K562 (cell line): ENCODE data around the gene EXOC2. TPM values are rescaled to one million over a fixed set of nuclear protein-coding genes. Genes with fewer than 3 reads are reported as not detected.

ENCODE experiments used
- ATAC-seq: fragments of 200-7000 bp; cut with Tn5 transposase; 3 replicates; pipeline ENCODE4 v1.9.1; 2020; ENCODE audit warnings: moderate library complexity
- BruUV-seq: library from RNA; stranded (reverse); fragments of 400-500 nt; replicated peaks from 2 replicates; lab custom pipeline; 2021; lab: Mats Ljungman, UMichigan
- CTCF ChIA-PET: fragments of 300-600 bp; formaldehyde crosslinking; extraction: SDS; loops from one replicate; lab custom pipeline; 2021; ENCODE audit warnings: low intra/inter-chr PET ratio; lab: Yijun Ruan, JAX
- POLR2A ChIA-PET: fragments of 300-600, 350-650 bp; sonication (Branson Sonifier 250); formaldehyde crosslinking; extraction: SDS; loops from one replicate; lab custom pipeline; 2021; ENCODE audit warnings: antibody characterized with exemption, inconsistent platforms; lab: Yijun Ruan, JAX
- DNase-seq, 4 experiments: peaks; one replicate each; pipeline versions ENCODE4 v3.0.0 to v3.0.0-alpha.2; 2011 to 2018; ENCODE audit warnings: low spot score in 3 of 4, mixed read lengths in 3 of 4; ENCODE audit errors: extremely low read depth in 1 of 4
- FAIRE-seq: peaks from 2 replicates; lab custom pipeline; 2011; peaks lifted over from hg19 to GRCh38; lab: Jason Lieb, UNC
- H2AFZ ChIP-seq: 2 replicates; pipeline ENCODE4 v1.6.0; 2011; ENCODE audit warnings: low read depth, low read length, control low read depth, inconsistent platforms
- H3K27ac ChIP-seq: fragments of 200-600 bp; 3 replicates; pipeline ENCODE4 v1.8.0; 2011; ENCODE audit warnings: low read depth, mild to moderate bottlenecking, control low read depth, inconsistent platforms, low read length, moderate library complexity, mixed read lengths; ENCODE audit errors: extremely low read depth
- H3K27me3 ChIP-seq, 2 experiments: fragments of 300-600 bp in 1 of 2; 2 replicates in 1 of 2; 3 replicates in 1 of 2; pipeline versions ENCODE4 v1.6.0 to v1.8.0; 2011; ENCODE audit warnings: inconsistent platforms in 2 of 2, low read length in 2 of 2, mild to moderate bottlenecking in 1 of 2, mixed read lengths in 1 of 2, moderate library complexity in 1 of 2; ENCODE audit not compliant: control insufficient read depth in 2 of 2, insufficient read depth in 2 of 2
- H3K36me3 ChIP-seq: fragments of 300-600 bp; 3 replicates; pipeline ENCODE4 v1.8.0; 2011; ENCODE audit warnings: mild to moderate bottlenecking, low read length, inconsistent platforms; ENCODE audit not compliant: control insufficient read depth, insufficient read depth
- H3K4me1 ChIP-seq, 2 experiments: fragments of 200-600 bp in 1 of 2; replicated peaks in 1 of 2; 2 replicates in 1 of 2; 3 replicates in 1 of 2; pipeline versions ENCODE4 v1.5.1 to v1.8.0; 2011; ENCODE audit warnings: inconsistent platforms in 2 of 2, low read length in 2 of 2, mild to moderate bottlenecking in 1 of 2, mixed read lengths in 1 of 2, moderate library complexity in 1 of 2; ENCODE audit not compliant: control insufficient read depth in 2 of 2, insufficient read depth in 2 of 2
- H3K4me2 ChIP-seq: 2 replicates; pipeline ENCODE4 v1.6.1; 2011; ENCODE audit warnings: low read length, control low read depth, inconsistent platforms, mixed read lengths; ENCODE audit not compliant: insufficient read depth
- H3K4me3 ChIP-seq: fragments of 200-600 bp; sonication (generic), shearing (Covaris generic); 2 replicates; pipeline ENCODE4 v1.5.1; 2016; ENCODE audit warnings: control low read depth, inconsistent platforms
- H3K79me2 ChIP-seq: fragments of 200-600 bp; 3 replicates; pipeline ENCODE4 v1.8.0; 2011; ENCODE audit warnings: low read length, inconsistent platforms; ENCODE audit not compliant: control insufficient read depth, insufficient read depth
- H3K9ac ChIP-seq, 2 experiments: 2 replicates each; pipeline versions ENCODE4 v1.6.0 to v1.6.1; 2011; ENCODE audit warnings: low read depth in 2 of 2, low read length in 2 of 2, control low read depth in 1 of 2, inconsistent platforms in 1 of 2, mild to moderate bottlenecking in 1 of 2, mixed read lengths in 1 of 2; ENCODE audit not compliant: insufficient read depth in 1 of 2
- H3K9me1 ChIP-seq: one replicate; pipeline ENCODE4 v1.6.0; 2011; ENCODE audit warnings: inconsistent platforms, mild to moderate bottlenecking, low read length, moderate library complexity; ENCODE audit not compliant: control insufficient read depth, insufficient read depth
- H3K9me3 ChIP-seq: replicated peaks from 2 replicates; pipeline ENCODE4 v1.5.1; 2011; ENCODE audit warnings: low read depth, low read length, inconsistent platforms; ENCODE audit not compliant: control insufficient read depth, insufficient read depth
- H4K20me1 ChIP-seq: replicated peaks from 2 replicates; pipeline ENCODE4 v1.6.1; 2011; ENCODE audit warnings: low read length, inconsistent platforms, mixed read lengths; ENCODE audit not compliant: control insufficient read depth, insufficient read depth
- BRD9 ChIP-seq: fragments of 450-650 bp; IDR thresholded peaks from 2 replicates; pipeline ENCODE4 v1.6.1; 2018; ENCODE audit warnings: low read depth; ENCODE audit not compliant: partially characterized antibody
- CBX8 ChIP-seq: fragments of 200-600 bp; sonication (generic); IDR thresholded peaks from 2 replicates; pipeline ENCODE4 v1.6.1; 2012; ENCODE audit warnings: borderline replicate concordance, mixed run types, low read depth, mild to moderate bottlenecking, moderate library complexity, mixed read lengths, low read length, control low read depth, inconsistent platforms; ENCODE audit not compliant: poor library complexity, severe bottlenecking; ENCODE audit errors: extremely low read depth
- HDAC1 ChIP-seq, 2 experiments: fragments of 450-650 bp; IDR thresholded peaks; 2 replicates each; pipeline ENCODE4 v1.6.1; 2016 to 2017; ENCODE audit warnings: inconsistent platforms in 1 of 2, mild to moderate bottlenecking in 1 of 2, moderate library complexity in 1 of 2
- HNRNPH1 ChIP-seq: fragments of 200-400 bp; formaldehyde crosslinking; optimal IDR thresholded peaks from 2 replicates; pipeline ENCODE3; 2017; ENCODE audit warnings: low read depth, mild to moderate bottlenecking, low read length, moderate library complexity
- HOXB6 ChIP-seq: fragments of 250-450 bp; sonication (Bioruptor Pico); IDR thresholded peaks from 2 replicates; pipeline ENCODE4 v1.5.1; 2022; ENCODE audit warnings: mild to moderate bottlenecking, borderline replicate concordance
- JUND ChIP-seq, 2 experiments: IDR thresholded peaks; 2 replicates in 1 of 2; 3 replicates in 1 of 2; pipeline ENCODE4 v1.6.1; 2011; ENCODE audit warnings: borderline replicate concordance in 2 of 2, low read depth in 2 of 2, low read length in 2 of 2, improper control_type of control experiment in 1 of 2, missing biosample characterization in 1 of 2, missing genetic modification characterization in 1 of 2, missing genetic modification reagents in 1 of 2
- MTA2 ChIP-seq: fragments of 450-650 bp; IDR thresholded peaks from 2 replicates; pipeline ENCODE4 v1.6.1; 2016; ENCODE audit warnings: low read depth
- NBN ChIP-seq: fragments of 450-650 bp; IDR thresholded peaks from 2 replicates; pipeline ENCODE4 v1.6.1; 2016; ENCODE audit warnings: low read depth, mild to moderate bottlenecking
- NEUROD1 ChIP-seq: fragments of 150-350 bp; IDR thresholded peaks from 2 replicates; pipeline ENCODE4 v1.6.1; 2014; ENCODE audit warnings: borderline replicate concordance, low read length, low read depth; ENCODE audit not compliant: partially characterized antibody
- NFE2 ChIP-seq: IDR thresholded peaks from 2 replicates; pipeline ENCODE4 v1.6.1; 2014; ENCODE audit warnings: antibody characterized with exemption, low read depth
- POU5F1 ChIP-seq: fragments of 150-350 bp; IDR thresholded peaks from 2 replicates; pipeline ENCODE4 v1.6.1; 2014; ENCODE audit warnings: borderline replicate concordance, low read length, low read depth, mild to moderate bottlenecking; ENCODE audit not compliant: partially characterized antibody
- RBFOX2 ChIP-seq: fragments of 200-400 bp; formaldehyde crosslinking; IDR thresholded peaks from 2 replicates; pipeline ENCODE4 v1.6.1; 2017; ENCODE audit warnings: low read depth, mild to moderate bottlenecking, low read length, moderate library complexity
- TFAP4 ChIP-seq: sonication (generic); formaldehyde crosslinking; IDR thresholded peaks from 2 replicates; pipeline ENCODE4 v1.8.0; 2022; ENCODE audit warnings: missing genetic modification reagents, mild to moderate bottlenecking, moderate library complexity, borderline replicate concordance
- U2AF2 ChIP-seq: fragments of 200-400 bp; formaldehyde crosslinking; optimal IDR thresholded peaks from 2 replicates; pipeline ENCODE3; 2017; ENCODE audit warnings: low read depth, mild to moderate bottlenecking, low read length
- VEZF1 ChIP-seq: fragments of 200-800 bp; sonication (Bioruptor generic); IDR thresholded peaks from 2 replicates; pipeline ENCODE4 v1.6.1; 2017; ENCODE audit warnings: missing genetic modification characterization, missing compliant biosample characterization
- ZNF140 ChIP-seq: fragments of 250-450 bp; sonication (Bioruptor Pico); IDR thresholded peaks from 2 replicates; pipeline ENCODE4 v1.8.0; 2021; ENCODE audit warnings: moderate library complexity, mild to moderate bottlenecking, inconsistent platforms
- ZNF143 ChIP-seq: sonication (generic); formaldehyde crosslinking; IDR thresholded peaks from 2 replicates; pipeline ENCODE4 v1.9.0; 2022; ENCODE audit warnings: mild to moderate bottlenecking, missing genetic modification reagents
- ZNF644 ChIP-seq: fragments of 200-800 bp; sonication (Bioruptor generic); IDR thresholded peaks from 2 replicates; pipeline ENCODE4 v1.6.1; 2016; ENCODE audit warnings: low read depth, missing genetic modification characterization, missing compliant biosample characterization
- WGBS: fragments of 100-300 bp; shearing (Covaris generic); methylation state at CpG from one replicate; pipeline ENCODE4 v1.1.6; 2016; ENCODE audit warnings: low coverage, mixed read lengths; ENCODE audit not compliant: insufficient coverage; ENCODE audit errors: missing lambda C conversion rate; 5-methylcytosine and 5-hydroxymethylcytosine counted together
- in situ Hi-C: fragments of 300-500 bp; cut with MboI; formaldehyde crosslinking; loops from 4 replicates; pipeline ENCODE4 v1.15.0; 2018; ENCODE audit warnings: inconsistent platforms, mixed read lengths
- intact Hi-C: fragments of 100-400 bp; cut with micrococcal nuclease; formaldehyde crosslinking; loops from 2 replicates; pipeline ENCODE4 v1.14.2; 2022
- polyA plus RNA-seq, 8 experiments: library from polyadenylated mRNA; depleted of rRNA in 4 of 8; stranded (reverse) in 5 of 8; unstranded in 3 of 8; fragments of >200 nt; fragmentation: Nextera tagmentation in 2 of 8; fragmentation: Illumina TruSeq in 1 of 8; extraction: Ambion mirVana in 2 of 8; extraction: Trizol in 1 of 8; gene quantifications; 2 replicates each; pipeline versions ENCODE4 v1.2.1 to v1.2.3, GENCODE V29; 2011 to 2014; ENCODE audit warnings: inconsistent platforms in 1 of 8, missing spikeins in 1 of 8
- total RNA-seq, 7 experiments: library from RNA; depleted of rRNA in 6 of 7; stranded (reverse); fragments of >200 nt in 6 of 7; fragmentation: Illumina TruSeq in 2 of 7; extraction: Trizol in 2 of 7; gene quantifications; 2 replicates each; pipeline versions ENCODE4 v1.2.1 to v1.2.3, GENCODE V29; 2011 to 2021; ENCODE audit warnings: low replicate concordance in 1 of 7

The EXOC2 gene
- total and polyA plus RNA-seq, 9 of the 15 experiments (the other 6 are each of a cell fraction or from before 2014, with no cell fraction given): 12.2 to 30.2 (median 24.2) TPM

- FAIRE-seq (no peak), ATAC-seq (peak; percentile 72), DNase-seq (peak; percentile 61 to 78 (median 70))
- H3K36me3 ChIP-seq: peaks cover 6% of the 10 kb centered on the region; the same call in 1 of the 3 replicates
- H3K4me1 ChIP-seq: peaks cover 23 to 25% of the 10 kb centered on the region in 2 experiments
- POLR2A ChIA-PET: interaction anchor here (1.1 to 1.7 kb wide), 7 partner anchors 8 to 37 kb away, joined by 3 to 9 read pairs (median 4); no protein-coding TSS in a partner anchor
- no peaks in the 10 kb centered on the region for H3K9me1 ChIP-seq
- peak overlapping the region; percentile 44; the same call in 2 of the 3 replicates for H3K27ac ChIP-seq
- no peaks in the 10 kb centered on the region for H3K9me3 ChIP-seq
- in situ Hi-C loops: no loop called here
- no TSS peak for BruUV-seq
- intact Hi-C loops: loop anchor here (2.0 to 5.0 kb wide), 2 partner anchors 55 to 68 kb away; no protein-coding TSS in a partner anchor
- peaks cover 32% of the 10 kb centered on the region for H3K79me2 ChIP-seq
- H3K27me3 ChIP-seq: no peaks in the 10 kb centered on the region
- H3K4me3 ChIP-seq: no peak overlapping the region
- no peaks in the 10 kb centered on the region; the same call in 1 of the 2 replicates for H4K20me1 ChIP-seq
- H3K4me2 ChIP-seq: no peak overlapping the region; the same call in none of the 2 replicates
- WGBS: 40% methylated on average over 12 of the region's 13 CpGs
- CTCF ChIA-PET: no interaction called here
- H3K9ac ChIP-seq: peak overlapping the region; percentile 35 to 46; a peak in 3 of 4 replicates
- H2AFZ ChIP-seq: no peak overlapping the region
- peak; percentile 86 for TF ChIP-seq NFE2
- TF ChIP-seq ZNF143 (CRISPR knock-in tag): no peak
- TF ChIP-seq NBN: no peak
- no peak for TF ChIP-seq ZNF644 (tag)
- no peak for TF ChIP-seq NEUROD1
- TF ChIP-seq HNRNPH1: no peak
- TF ChIP-seq HOXB6: no peak
- no peak for TF ChIP-seq U2AF2
- TF ChIP-seq VEZF1: peak; percentile 69
- TF ChIP-seq JUND (IDR thresholded peaks at IDR 0.05; ENCODE audit: borderline replicate concordance, low read depth, low read length): peak; percentile 31; the same call in 1 of the 2 replicates
- no peak for TF ChIP-seq JUND (tag; IDR thresholded peaks at IDR 0.05; ENCODE audit: borderline replicate concordance, low read depth, low read length)
- no peak for TF ChIP-seq POU5F1
- TF ChIP-seq BRD9: no peak
- TF ChIP-seq ZNF140 (CRISPR knock-in tag): no peak
- TF ChIP-seq TFAP4: peak; percentile 59; the same call in 1 of the 2 replicates
- no peak for TF ChIP-seq CBX8
- TF ChIP-seq MTA2: no peak
- no peak for TF ChIP-seq RBFOX2
- no peak for TF ChIP-seq HDAC1 (IDR thresholded peaks at IDR 0.05)
Observed at GRCh38 chr6:659716-660581, 33.0 kb downstream of the EXOC2 start.
